ENCODE results near the gene IFNK. TPM values are rescaled to one million over a fixed set of nuclear protein-coding genes. Genes with fewer than 3 reads are reported as not detected.

The IFNK gene
- total RNA-seq, result not detected
- not detected for polyA plus RNA-seq
- total RNA-seq, result 0 reads per million in 6 experiments

GRCh38 chr9:27524236-27524635 lies at the start of gene IFNK:
IFNK (plus strand) TSS chr9:27524290; CDS start chr9:27524337, 47 bp downstream.
- Mint-ChIP-seq H3K27ac (no peak within 1 kb of the TSS), H3K4me3 (no peak within 1 kb of the TSS), H3K27me3 (peaks cover 0 to 3% (median 2%) of the 10 kb centered on the region in 5 donors), H3K4me1 (peaks cover 6 to 21% (median 13%) of the 10 kb centered on the region in 4 donors), H3K36me3 (peaks cover 0 to 9% (median 0%) of the 10 kb centered on the region in 3 donors), H3K9me3 (no peaks in the 10 kb centered on the region)
- ATAC-seq (no peak), DNase-seq (no peak)
- POLR2A ChIA-PET, result interaction anchor here (0.7 kb wide), 1 partner anchor 171 kb away, joined by 3 read pairs; no protein-coding TSS in a partner anchor

- Mint-ChIP-seq H3K27ac (no peak overlapping the region), H3K27me3 (no peaks in the 10 kb centered on the region), H3K4me3 (no peak overlapping the region), H3K9me3 (peaks cover 4 to 22% (median 16%) of the 10 kb centered on the region in 9 donors), H3K4me1 (peaks cover 0 to 9% (median 0%) of the 10 kb centered on the region in 4 donors), H3K36me3 (peaks cover 2 to 33% (median 24%) of the 10 kb centered on the region in 3 donors)
- ATAC-seq (no peak), DNase-seq (no peak)
- POLR2A ChIA-PET, result no interaction called here
These were observed 49.8 kb upstream of the IFNK start for GRCh38 chr9:27474305-27474704.

GRCh38 chr9:27475057-27475595 lies 49.0 kb upstream of the IFNK start:
- POLR2A ChIA-PET, result no interaction called here
- H3K36me3 Mint-ChIP-seq, result peaks cover 2 to 33% (median 26%) of the 10 kb centered on the region in 3 donors
- H3K9me3 Mint-ChIP-seq, result peaks cover 4 to 25% (median 20%) of the 10 kb centered on the region in 9 donors
- DNase-seq (no peak), ATAC-seq (no peak)
- no peak overlapping the region for H3K27ac Mint-ChIP-seq
- no peak overlapping the region for H3K4me3 Mint-ChIP-seq
- H3K27me3 Mint-ChIP-seq, result no peaks in the 10 kb centered on the region
- H3K4me1 Mint-ChIP-seq, result peaks cover 0 to 13% (median 0%) of the 10 kb centered on the region in 4 donors

- Mint-ChIP-seq H3K4me1 (peaks cover 0 to 19% (median 0%) of the 10 kb centered on the region in 4 donors), H3K27ac (peak overlapping the region in 1 of 10 donors; percentile 18), H3K9me3 (peaks cover 6 to 29% (median 22%) of the 10 kb centered on the region in 9 donors), H3K27me3 (no peaks in the 10 kb centered on the region), H3K4me3 (no peak overlapping the region), H3K36me3 (peaks cover 0 to 39% (median 24%) of the 10 kb centered on the region in 3 donors)
- DNase-seq (no peak), ATAC-seq (no peak)
- POLR2A ChIA-PET, result no interaction called here
These were observed 47.1 kb upstream of the IFNK start for GRCh38 chr9:27476870-27477515.

DNA sequence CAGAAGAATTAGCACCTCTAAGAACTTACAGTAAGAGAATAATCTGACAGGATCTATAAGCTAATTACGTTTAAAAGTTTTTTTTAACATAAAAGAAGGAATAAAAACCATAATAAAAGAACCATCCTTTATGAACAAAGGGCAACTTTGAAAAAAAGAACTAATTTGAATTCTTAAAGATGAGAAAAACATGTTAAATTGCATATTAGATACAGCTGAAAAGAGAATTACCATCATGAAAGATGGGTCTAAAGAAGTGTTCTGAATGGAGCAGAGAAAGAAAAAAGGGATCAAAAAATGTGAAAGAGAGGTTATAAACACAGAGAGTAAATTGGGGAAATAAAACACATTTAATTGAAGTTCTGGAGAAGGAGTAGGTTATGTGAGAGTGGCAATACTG lies 45.8 kb upstream of the IFNK start:
- POLR2A ChIA-PET, result no interaction called here
- Mint-ChIP-seq H3K27ac (no peak overlapping the region), H3K36me3 (peaks cover 0 to 39% (median 26%) of the 10 kb centered on the region in 3 donors), H3K4me1 (peaks cover 0 to 21% (median 0%) of the 10 kb centered on the region in 4 donors), H3K4me3 (no peak overlapping the region), H3K27me3 (no peaks in the 10 kb centered on the region), H3K9me3 (peaks cover 6 to 29% (median 22%) of the 10 kb centered on the region in 9 donors)
- no peak for DNase-seq
- ATAC-seq, result no peak

DNA sequence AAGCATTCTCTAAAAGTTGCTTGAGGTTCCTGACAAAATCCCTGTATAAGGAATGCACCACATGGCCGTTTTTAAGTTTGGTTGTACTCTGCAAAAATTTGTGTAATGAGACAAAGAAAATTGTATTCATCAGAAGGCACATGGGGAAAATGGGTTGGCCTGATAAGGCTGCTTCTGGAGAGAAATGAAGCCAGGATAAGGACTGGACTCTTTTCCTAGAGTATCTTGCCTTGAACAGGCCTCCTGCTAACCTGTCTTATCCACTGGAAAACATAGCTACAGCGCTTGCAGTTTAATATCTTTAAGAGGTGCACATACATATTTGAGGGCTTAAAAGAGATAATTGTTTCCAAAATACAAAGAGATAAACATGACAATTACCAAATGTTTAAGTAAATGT lies 41.4 kb upstream of the IFNK start:
- POLR2A ChIA-PET, result no interaction called here
- Mint-ChIP-seq H3K4me3 (no peak overlapping the region), H3K9me3 (peaks cover 4 to 25% (median 14%) of the 10 kb centered on the region in 9 donors), H3K27ac (no peak overlapping the region), H3K27me3 (no peaks in the 10 kb centered on the region), H3K36me3 (peaks cover 0 to 23% (median 19%) of the 10 kb centered on the region in 3 donors), H3K4me1 (peaks cover 5 to 59% (median 20%) of the 10 kb centered on the region in 4 donors)
- ATAC-seq (no peak), DNase-seq (no peak)

GRCh38 chr9:27483576-27483975 lies 40.5 kb upstream of the IFNK start:
- H3K9me3 Mint-ChIP-seq, result peaks cover 0 to 16% (median 8%) of the 10 kb centered on the region in 9 donors
- peaks cover 5 to 65% (median 20%) of the 10 kb centered on the region in 4 donors for H3K4me1 Mint-ChIP-seq
- DNase-seq (no peak), ATAC-seq (no peak)
- H3K4me3 Mint-ChIP-seq, result peak overlapping the region in 1 of 10 donors; percentile 38
- peak overlapping the region in 4 of 10 donors; percentile 58 to 69 (median 62) for H3K27ac Mint-ChIP-seq
- peaks cover 0 to 15% (median 10%) of the 10 kb centered on the region in 3 donors for H3K36me3 Mint-ChIP-seq
- H3K27me3 Mint-ChIP-seq, result no peaks in the 10 kb centered on the region
- POLR2A ChIA-PET, result no interaction called here

GRCh38 chr9:27485158-27485557 lies 38.9 kb upstream of the IFNK start:
- POLR2A ChIA-PET, result no interaction called here
- Mint-ChIP-seq H3K27me3 (no peaks in the 10 kb centered on the region), H3K36me3 (peaks cover 0 to 7% (median 6%) of the 10 kb centered on the region in 3 donors), H3K9me3 (peaks cover 0 to 5% (median 3%) of the 10 kb centered on the region in 9 donors), H3K27ac (peak overlapping the region in 9 of 10 donors; percentile 7 to 85 (median 61)), H3K4me1 (peaks cover 5 to 74% (median 20%) of the 10 kb centered on the region in 4 donors), H3K4me3 (peak overlapping the region in 4 of 10 donors; percentile 3 to 41 (median 15))
- peak in 1 of 2 donors; percentile 23 for ATAC-seq
- peak in 3 of 10 donors; percentile 1 to 4 (median 2) for DNase-seq

DNA sequence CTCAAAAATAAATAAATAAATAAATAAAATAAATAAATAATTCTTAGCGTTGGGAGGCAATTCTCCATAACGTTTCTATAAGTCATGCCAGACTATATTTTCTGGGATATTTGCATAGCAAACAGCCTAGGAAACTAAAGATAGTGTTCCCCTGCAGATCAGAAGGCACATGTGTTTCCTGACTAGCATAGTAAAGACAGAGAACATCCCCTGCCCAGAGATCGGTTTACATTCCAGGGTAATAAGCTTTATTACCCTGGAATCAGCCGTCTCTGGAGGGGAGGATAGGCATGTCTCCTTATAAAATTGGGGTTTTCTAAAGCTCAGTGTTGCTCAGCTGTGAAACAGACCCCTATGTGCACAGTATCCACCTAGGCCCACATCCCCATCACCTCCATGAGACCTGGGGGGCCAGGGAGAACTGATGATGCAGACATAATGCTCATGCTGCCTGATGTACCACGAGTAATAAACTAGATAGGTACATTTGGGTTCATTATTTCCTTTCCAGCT lies 36.9 kb upstream of the IFNK start:
- H3K4me3 Mint-ChIP-seq, result no peak overlapping the region
- DNase-seq (no peak), ATAC-seq (no peak)
- peaks cover 0 to 3% (median 0%) of the 10 kb centered on the region in 9 donors for H3K9me3 Mint-ChIP-seq
- POLR2A ChIA-PET, result interaction anchor here (1.2 kb wide), 1 partner anchor 18 kb away, joined by 3 read pairs; no protein-coding TSS in a partner anchor
- peaks cover 5 to 79% (median 20%) of the 10 kb centered on the region in 4 donors for H3K4me1 Mint-ChIP-seq
- H3K27ac Mint-ChIP-seq, result no peak overlapping the region
- no peaks in the 10 kb centered on the region for H3K27me3 Mint-ChIP-seq
- peaks cover 0 to 10% (median 0%) of the 10 kb centered on the region in 3 donors for H3K36me3 Mint-ChIP-seq

DNA sequence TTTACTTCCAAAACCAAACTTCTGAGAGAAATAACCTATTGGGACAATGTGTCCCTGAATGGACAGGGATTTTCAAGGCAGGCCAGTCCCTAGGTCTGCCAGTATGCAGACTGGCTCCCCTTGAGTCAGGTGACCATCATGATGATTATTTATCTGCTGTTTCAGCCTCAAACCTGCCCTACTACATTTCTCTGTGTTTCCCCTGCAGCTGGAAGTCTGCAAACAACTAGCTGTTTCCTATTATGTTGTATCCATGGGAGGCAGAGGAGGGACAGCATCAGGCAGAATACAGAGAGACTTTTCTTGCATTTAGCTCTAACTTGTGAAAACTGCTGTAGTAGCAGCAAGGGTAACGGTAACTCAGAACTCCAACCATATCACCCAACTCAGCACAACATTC lies 36.2 kb upstream of the IFNK start:
- Mint-ChIP-seq H3K4me1 (peaks cover 5 to 72% (median 20%) of the 10 kb centered on the region in 4 donors), H3K4me3 (no peak overlapping the region), H3K36me3 (peaks cover 0 to 6% (median 0%) of the 10 kb centered on the region in 3 donors), H3K27ac (peak overlapping the region in 2 of 10 donors; percentile 16 to 52), H3K27me3 (no peaks in the 10 kb centered on the region), H3K9me3 (peaks cover 0 to 7% (median 2%) of the 10 kb centered on the region in 9 donors)
- POLR2A ChIA-PET, result interaction anchor here (1.2 kb wide), 1 partner anchor 19 kb away, joined by 3 read pairs; no protein-coding TSS in a partner anchor
- DNase-seq (no peak), ATAC-seq (no peak)

DNA sequence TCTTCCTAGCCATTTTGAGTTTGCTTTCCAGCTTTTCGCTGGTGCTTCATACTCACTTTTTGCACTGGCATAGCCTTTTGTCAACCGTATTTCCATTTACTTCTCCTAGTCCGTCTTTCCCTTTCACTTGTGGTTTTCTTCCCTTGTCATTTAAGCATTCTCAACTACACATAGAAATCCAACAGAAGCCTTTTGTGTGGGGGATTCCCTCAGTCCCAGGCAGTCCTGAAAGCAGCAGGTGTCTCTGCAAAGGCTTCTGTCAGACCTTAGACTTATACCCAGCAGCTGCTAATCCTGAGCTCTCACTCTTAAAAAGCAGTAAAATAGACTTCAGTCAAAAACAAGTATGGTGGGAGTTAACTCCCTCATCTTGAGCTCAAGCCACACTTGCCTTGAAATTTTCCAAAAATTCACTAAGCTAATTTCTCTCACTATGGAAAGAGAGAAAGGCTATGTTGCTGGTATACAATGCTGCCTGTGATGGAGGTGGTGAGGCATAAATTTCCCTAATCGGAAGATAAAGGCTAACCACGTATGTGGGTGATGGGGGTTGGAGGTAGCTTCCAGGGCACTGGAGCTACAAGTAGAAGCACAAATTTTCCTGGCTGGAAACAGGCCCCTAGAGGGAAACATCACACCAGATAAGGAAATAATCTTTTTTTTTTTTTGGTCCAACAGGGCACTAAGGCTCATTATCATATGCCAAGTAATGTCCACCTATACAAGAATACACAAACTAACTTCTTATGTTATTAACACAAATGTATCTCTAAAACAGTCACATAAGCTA lies 34.8 kb upstream of the IFNK start:
- H3K9me3 Mint-ChIP-seq, result peaks cover 0 to 14% (median 5%) of the 10 kb centered on the region in 9 donors

DNA sequence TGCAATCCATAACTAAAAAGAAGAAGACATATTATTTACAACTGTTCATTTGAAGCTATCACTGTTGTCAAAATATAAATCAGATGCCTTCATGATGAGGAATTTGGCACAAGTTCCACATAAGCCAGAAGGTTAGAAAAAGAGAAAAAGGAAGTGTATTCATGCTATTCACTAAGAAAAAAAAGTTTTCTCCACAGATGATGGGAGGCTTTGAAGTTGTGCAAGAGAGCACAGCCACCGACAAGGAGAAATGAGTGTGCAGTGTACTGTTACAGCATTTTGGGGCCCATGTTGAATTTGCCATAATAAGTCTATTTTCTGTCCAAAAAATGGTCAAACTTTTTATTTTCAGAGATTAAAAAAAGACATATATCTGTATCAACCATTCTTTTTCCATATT lies 32.9 kb upstream of the IFNK start:
- peaks cover 0 to 45% (median under 1%) of the 10 kb centered on the region in 4 donors for H3K4me1 Mint-ChIP-seq
- H3K27ac Mint-ChIP-seq, result no peak overlapping the region
- no peak for ATAC-seq
- POLR2A ChIA-PET, result no interaction called here
- no peaks in the 10 kb centered on the region for H3K27me3 Mint-ChIP-seq
- H3K36me3 Mint-ChIP-seq, result peaks cover 0 to 8% (median 0%) of the 10 kb centered on the region in 3 donors
- H3K4me3 Mint-ChIP-seq, result no peak overlapping the region
- DNase-seq, result no peak
- H3K9me3 Mint-ChIP-seq, result peaks cover 0 to 21% (median 8%) of the 10 kb centered on the region in 9 donors

More for the DNA sequence above, 34.8 kb upstream of the IFNK start:
- Mint-ChIP-seq H3K4me1 (peaks cover 5 to 63% (median 17%) of the 10 kb centered on the region in 4 donors), H3K36me3 (peaks cover 0 to 3% (median 0%) of the 10 kb centered on the region in 3 donors), H3K27ac (no peak overlapping the region), H3K4me3 (peak overlapping the region in 1 of 10 donors; percentile 16), H3K27me3 (no peaks in the 10 kb centered on the region)
- ATAC-seq, result no peak
- no peak for DNase-seq
- POLR2A ChIA-PET, result no interaction called here

All from naive thymus-derived CD8-positive, alpha-beta T cell (primary cell).